ENCODE measurements around the gene MOCS3. TPM values are rescaled to one million over a fixed set of nuclear protein-coding genes. Genes with fewer than 3 reads are reported as not detected.

The MOCS3 gene
- total RNA-seq, 1 donor from 2014 or later = 3.4 TPM

GRCh38 chr20:50933589-50933988, 25.0 kb upstream of the MOCS3 start:
- H3K27ac ChIP-seq = no peak overlapping the region
- intact Hi-C loops (cut with DNase I) = no loop called here
- no peak overlapping the region for H3K4me3 ChIP-seq
- H3K36me3 ChIP-seq = peaks cover 53% of the 10 kb centered on the region
- peaks cover 11% of the 10 kb centered on the region for H3K4me1 ChIP-seq
- DNase-seq (no peak), ATAC-seq (no peak)
- TF ChIP-seq CTCF (IDR thresholded peaks at IDR 0.05) = no peak
- no peaks in the 10 kb centered on the region for H3K27me3 ChIP-seq
- H3K9me3 ChIP-seq = no peaks in the 10 kb centered on the region

DNA sequence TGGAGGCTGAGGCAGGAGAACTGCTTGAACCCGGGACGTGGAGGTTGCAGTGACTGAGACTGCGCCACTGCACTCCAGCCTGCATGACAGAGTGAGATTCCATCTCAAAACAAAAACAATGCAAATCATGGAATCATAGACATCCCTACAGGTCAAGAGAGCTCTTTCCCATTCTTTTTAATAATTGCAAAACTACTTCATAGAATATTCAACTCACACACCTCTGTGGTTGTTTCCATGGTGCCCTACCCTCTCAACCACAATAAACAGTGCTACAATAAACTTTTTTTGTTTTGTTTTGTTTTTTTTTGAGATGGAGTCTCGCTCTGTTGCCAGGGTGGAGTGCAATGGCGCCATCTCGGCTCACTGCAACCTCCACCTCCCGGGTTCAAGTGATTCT, 15.5 kb upstream of the MOCS3 start:
- Histone ChIP-seq H3K4me3 (no peak overlapping the region), H3K9me3 (no peaks in the 10 kb centered on the region), H3K27ac (no peak overlapping the region), H3K36me3 (peaks cover 96% of the 10 kb centered on the region), H3K27me3 (no peaks in the 10 kb centered on the region), H3K4me1 (no peaks in the 10 kb centered on the region)
- ATAC-seq (no peak), DNase-seq (no peak)
- TF ChIP-seq CTCF (IDR thresholded peaks at IDR 0.05) = no peak
- intact Hi-C loops (cut with DNase I) = no loop called here

- Histone ChIP-seq H3K27me3 (no peaks in the 10 kb centered on the region), H3K9me3 (no peaks in the 10 kb centered on the region), H3K4me1 (no peaks in the 10 kb centered on the region), H3K27ac (no peak overlapping the region), H3K4me3 (no peak overlapping the region), H3K36me3 (peaks cover 97% of the 10 kb centered on the region)
- no peak for ATAC-seq
- intact Hi-C loops (cut with DNase I) = no loop called here
- DNase-seq = no peak
- no peak for TF ChIP-seq CTCF (IDR thresholded peaks at IDR 0.05)
Observed at GRCh38 chr20:50948132-50948785, 10.4 kb upstream of the MOCS3 start.

DNA sequence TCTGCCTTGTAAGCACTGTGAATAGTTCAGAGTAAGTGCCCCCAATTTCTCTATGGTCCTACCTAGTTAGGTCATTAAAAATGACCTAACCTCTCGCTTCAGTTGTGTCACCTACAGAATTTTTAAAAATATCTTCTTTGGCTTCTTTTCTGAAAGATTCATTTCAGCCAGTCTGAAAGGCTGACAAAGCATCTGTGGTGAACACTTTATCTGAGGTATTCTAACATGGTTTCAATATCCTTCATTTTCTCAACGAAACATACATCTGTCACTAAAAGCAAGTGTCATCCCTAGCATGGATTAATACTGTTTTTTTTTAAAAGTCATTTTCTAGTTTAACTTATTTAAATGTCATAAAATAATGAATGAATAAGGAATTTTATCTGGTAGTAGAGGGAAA, 5.4 kb upstream of the MOCS3 start:
- intact Hi-C loops (cut with DNase I) = no loop called here
- peaks cover 67% of the 10 kb centered on the region for H3K36me3 ChIP-seq

DNA sequence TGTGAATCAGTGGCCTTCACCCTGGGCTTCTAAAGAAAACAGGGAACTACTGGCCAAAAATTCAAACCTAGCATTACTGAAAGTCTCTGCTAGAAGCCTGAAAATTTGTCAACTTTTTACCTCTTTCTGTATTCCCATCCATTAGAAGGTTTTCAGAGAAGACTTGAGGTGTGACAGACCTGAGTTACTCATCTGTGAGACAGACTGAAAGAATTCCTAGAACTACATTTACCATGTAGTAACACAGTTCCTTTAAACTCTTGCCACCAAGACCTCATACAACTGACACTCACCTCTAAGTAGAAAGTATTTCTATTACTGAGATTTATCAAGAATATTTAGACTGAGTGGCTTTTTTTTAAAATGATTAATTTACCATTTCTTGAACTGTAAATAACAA, 4.8 kb upstream of the MOCS3 start:
- H3K27me3 ChIP-seq = no peaks in the 10 kb centered on the region
- ATAC-seq (no peak), DNase-seq (no peak)
- H3K36me3 ChIP-seq = peaks cover 61% of the 10 kb centered on the region
- H3K4me1 ChIP-seq = peaks cover 14% of the 10 kb centered on the region
- no peaks in the 10 kb centered on the region for H3K9me3 ChIP-seq
- H3K4me3 ChIP-seq = no peak overlapping the region
- no peak for TF ChIP-seq CTCF (IDR thresholded peaks at IDR 0.05)
- intact Hi-C loops (cut with DNase I) = no loop called here
- H3K27ac ChIP-seq = no peak overlapping the region

More for the DNA sequence above, 5.4 kb upstream of the MOCS3 start:
- no peak for TF ChIP-seq CTCF (IDR thresholded peaks at IDR 0.05)
- Histone ChIP-seq H3K27me3 (no peaks in the 10 kb centered on the region), H3K27ac (no peak overlapping the region), H3K4me3 (no peak overlapping the region), H3K9me3 (no peaks in the 10 kb centered on the region), H3K4me1 (peaks cover 14% of the 10 kb centered on the region)
- DNase-seq (no peak), ATAC-seq (no peak)

DNA sequence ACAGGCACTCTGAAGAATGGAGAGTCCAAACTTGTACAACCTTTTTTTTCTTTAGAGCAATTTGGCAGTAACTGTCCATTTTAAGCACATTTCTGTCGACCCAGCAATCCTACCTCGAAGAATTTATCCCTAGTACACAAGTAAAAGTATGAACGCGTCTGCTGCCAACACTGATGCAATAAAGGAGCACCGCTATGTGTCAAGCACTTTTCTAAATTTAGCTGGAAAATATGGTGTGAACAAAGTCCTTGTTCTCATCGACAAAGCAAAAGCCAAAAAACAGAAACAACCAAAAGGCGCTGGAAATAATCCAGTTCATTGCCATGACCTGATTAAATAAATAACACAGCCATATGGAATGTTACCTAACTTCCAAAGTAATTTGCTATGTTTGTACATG, 1.3 kb upstream of the MOCS3 start:
- ATAC-seq = no peak
- DNase-seq = no peak
- Histone ChIP-seq H3K36me3 (peaks cover 27% of the 10 kb centered on the region), H3K4me1 (peaks cover 32% of the 10 kb centered on the region), H3K9me3 (no peaks in the 10 kb centered on the region), H3K27ac (peak overlapping the region; percentile 97), H3K4me3 (peak overlapping the region; percentile 77), H3K27me3 (no peaks in the 10 kb centered on the region)
- TF ChIP-seq CTCF (IDR thresholded peaks at IDR 0.05) = no peak
- intact Hi-C loops (cut with DNase I) = no loop called here
